ENCODE measurements around the gene CELSR3.

Gene CELSR3

DNA sequence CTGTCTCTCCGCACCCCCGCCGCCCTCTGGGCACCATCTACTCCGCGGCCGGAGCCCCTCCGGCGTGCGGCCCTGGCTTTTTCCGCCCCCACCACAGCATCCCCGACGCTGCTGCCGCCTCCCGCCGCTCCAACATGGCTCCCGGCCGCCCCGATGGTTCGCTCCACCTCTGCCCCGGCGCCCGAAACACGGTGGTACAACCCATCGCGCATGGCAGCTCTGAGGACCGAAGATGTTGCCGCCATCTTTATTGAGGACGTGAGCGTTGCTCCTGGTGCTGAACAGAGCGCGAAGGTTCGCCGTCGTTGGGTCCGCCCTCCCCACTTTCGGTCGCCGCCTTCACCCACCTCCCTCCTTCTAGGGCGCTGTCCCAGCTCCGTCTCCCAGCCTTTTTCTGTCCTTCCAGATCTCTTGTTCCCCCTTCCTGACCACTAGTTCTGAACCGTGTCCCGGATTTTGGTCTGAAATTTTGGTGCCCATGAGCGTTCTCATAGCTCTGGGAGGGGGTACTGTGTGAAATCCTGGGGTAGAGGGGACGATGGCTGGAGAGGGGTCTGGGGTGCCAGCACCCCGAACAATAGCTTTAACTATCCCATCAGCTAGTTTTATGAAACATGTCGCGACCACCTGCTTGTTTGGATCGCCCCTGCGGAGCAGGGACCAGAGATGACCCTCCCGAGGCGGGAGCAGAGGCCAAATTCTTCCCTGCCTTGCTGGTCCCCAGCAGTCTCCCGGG is at the start of gene CELSR3:
Gene CELSR3, minus strand, starts transcription at position 134 of the 736 bp plus-strand sequence. CDS start 252 bp downstream, outside the sequence.
- DNase-seq = peak; percentile 86

DNA sequence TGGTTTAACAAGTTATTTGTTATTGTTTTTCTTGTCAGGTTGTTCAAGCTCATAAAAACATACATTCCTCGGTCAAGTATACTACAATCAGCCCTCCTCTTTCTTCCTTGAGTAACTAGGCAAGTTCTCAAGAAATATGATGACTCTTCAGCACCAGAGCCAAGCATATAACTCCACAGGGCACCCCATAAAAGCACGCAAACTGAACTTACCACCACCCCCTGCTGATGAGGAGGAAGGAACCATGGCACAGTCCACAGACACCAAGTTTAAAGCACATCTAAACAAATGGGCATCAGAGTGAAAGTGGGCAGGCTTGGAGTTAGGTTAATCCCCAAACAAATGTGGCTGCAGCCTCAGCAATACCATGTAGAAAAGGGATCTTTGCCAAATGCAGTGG is 49.0 kb upstream of the CELSR3 start:
- no peak for DNase-seq

DNA sequence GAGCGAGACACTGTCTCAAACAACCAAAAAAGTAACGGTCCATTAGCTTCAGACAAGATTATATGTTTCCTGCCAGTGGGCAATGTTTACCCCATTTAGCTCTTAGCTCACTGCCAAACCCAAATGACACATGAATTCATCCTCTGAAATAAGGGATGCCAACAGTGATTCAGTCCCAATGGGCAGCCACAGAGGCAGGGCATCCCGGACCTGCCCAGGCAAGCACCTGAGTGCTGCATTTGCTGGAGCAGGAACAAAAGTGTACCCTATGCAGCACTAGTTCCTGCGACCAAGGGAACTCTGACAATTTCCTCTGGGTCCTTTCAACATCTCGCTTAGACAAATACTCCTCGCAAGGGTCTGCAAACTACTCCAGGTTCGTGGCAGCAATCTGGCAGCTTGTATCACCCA is 46.4 kb upstream of the CELSR3 start:
- no peak for DNase-seq

DNA sequence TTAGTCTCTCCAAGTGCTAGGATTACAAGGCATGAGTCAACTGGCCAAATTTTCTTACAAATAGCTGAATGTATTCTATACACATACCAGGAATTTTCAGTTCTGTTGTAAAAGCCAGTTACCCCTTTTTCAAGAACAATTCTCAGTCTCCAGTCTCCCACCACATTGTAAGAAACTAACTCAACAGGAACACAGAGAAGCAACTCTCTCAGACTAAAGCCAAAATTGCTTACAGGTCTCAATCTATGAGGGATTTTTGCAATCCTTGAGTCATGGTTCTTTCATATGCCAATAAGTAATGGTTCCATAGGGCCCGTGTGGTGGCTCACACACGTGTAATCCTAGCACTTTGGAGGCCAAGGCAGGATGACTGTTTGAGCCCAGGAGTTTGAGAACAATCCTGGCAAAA is 45.8 kb upstream of the CELSR3 start:
- peak; percentile 27 for DNase-seq

GRCh38 chr3:48707157-48707556 is 44.5 kb upstream of the CELSR3 start:
- no peak for DNase-seq

GRCh38 chr3:48702320-48702920 is 39.7 kb upstream of the CELSR3 start:
- no peak for DNase-seq

- no peak for DNase-seq
These were observed 38.2 kb upstream of the CELSR3 start for GRCh38 chr3:48700731-48701405.

GRCh38 chr3:48698891-48699290 is 36.2 kb upstream of the CELSR3 start:
- no peak for DNase-seq

- no peak for DNase-seq
These were observed 35.3 kb upstream of the CELSR3 start for GRCh38 chr3:48697952-48698351.

- no peak for DNase-seq
These were observed 33.9 kb upstream of the CELSR3 start for GRCh38 chr3:48696601-48697000.

GRCh38 chr3:48696156-48696555 is 33.5 kb upstream of the CELSR3 start:
- DNase-seq = no peak

DNA sequence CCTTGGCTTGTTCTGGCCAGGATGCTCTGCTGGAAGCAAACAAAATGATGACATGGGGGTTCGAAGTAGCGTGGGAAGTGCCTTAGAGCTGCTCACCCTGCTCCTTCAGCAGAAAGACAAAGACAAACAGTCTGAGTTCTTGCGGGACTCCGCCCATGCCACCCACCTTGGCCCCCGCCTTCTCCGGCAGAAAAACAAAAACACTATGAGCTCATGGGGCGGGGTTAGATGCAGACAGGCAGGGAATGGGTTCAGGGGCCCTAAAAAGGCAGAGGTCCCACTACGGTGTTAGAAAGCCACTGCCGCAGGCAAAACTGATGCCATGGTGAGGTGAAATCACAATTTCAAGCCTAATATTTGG is 32.7 kb upstream of the CELSR3 start:
- DNase-seq = peak; percentile 37

GRCh38 chr3:48694610-48695392 is 32.1 kb upstream of the CELSR3 start:
- peak; percentile 88 for DNase-seq

- no peak for DNase-seq
These were observed 31.1 kb upstream of the CELSR3 start for GRCh38 chr3:48693826-48694225.

- DNase-seq = no peak
These were observed 29.9 kb upstream of the CELSR3 start for GRCh38 chr3:48692551-48692950.

DNA sequence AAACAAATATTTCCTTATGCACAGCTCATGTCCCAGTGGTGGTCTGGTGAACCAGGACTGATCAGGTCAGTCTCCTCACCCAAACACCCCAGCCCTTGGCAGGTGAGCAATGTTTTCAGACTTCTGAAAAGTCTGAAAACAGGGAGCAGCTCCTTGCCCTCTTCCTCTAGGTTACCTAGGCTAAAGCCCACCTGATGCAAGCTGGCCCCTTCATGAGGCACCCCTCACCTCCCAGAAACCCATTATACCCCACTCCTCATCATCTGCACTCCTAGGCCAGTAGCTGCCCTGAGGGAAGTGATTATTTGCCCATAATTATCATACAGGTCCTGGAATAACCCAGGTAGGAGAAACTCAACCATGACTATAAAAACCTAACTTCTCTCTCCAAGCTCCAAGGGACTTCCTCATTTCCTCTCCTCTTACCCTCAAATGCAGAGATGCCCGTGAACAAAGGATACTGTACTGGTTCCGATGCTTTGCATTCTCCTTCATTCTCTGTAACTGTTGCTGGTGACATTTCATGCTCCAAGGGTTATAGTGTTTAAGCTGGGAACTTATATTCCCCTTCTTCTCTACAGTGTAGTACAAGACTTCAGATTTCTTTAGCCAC is 28.3 kb upstream of the CELSR3 start:
- no peak for DNase-seq

GRCh38 chr3:48689384-48689783 is 26.7 kb upstream of the CELSR3 start:
- DNase-seq = no peak

DNA sequence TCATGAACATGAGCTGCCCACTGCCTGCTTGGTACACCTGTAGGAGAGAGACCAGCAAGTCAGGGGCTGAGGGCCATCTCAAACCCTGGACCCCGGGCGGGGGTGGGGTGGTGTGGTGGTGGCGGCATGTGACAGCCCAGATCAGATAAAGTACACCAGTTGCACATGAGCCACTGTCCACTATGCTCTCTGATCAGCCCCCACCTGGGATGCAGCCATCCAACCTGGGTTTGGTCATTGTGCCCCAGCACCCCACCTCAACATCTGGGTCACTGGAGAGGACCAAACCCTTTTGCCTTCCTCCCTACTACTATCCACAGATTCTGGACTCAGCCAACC is 26.0 kb upstream of the CELSR3 start:
- DNase-seq = no peak

DNA sequence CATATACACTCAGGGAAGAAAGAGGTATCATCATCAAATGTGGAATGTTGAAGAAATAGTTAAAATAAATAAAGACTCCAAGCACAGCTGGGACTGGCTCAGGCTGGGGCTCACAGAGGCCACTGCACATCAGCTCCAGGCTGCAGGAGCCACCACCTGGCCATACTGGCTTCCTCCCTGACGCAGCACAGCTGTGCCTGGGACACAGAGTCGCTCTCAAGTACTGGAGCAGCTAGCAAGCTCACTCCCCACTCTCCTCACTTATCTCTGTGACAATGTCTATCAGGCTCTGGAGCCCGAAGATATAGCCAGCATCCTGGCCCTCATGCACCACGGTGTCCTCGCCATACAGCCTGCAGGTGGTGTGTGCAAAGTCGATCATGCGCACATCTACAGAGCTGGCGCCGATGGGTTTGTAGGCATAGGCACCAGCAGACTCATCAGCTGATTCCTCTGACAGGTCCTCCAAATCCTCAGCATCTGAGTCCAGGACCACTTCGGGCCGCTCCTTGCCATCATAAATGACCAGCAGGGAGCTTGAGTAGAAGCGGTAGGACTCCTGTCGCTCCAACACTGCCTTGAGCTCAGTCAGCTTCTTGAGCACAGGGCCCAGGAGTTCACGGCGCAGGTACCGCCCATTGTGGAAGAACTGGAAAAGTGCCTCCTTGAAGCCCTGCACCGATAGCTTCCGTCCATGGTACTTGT is 25.5 kb upstream of the CELSR3 start:
- DNase-seq = no peak

GRCh38 chr3:48687220-48687678 is 24.6 kb upstream of the CELSR3 start:
- no peak for DNase-seq

DNA sequence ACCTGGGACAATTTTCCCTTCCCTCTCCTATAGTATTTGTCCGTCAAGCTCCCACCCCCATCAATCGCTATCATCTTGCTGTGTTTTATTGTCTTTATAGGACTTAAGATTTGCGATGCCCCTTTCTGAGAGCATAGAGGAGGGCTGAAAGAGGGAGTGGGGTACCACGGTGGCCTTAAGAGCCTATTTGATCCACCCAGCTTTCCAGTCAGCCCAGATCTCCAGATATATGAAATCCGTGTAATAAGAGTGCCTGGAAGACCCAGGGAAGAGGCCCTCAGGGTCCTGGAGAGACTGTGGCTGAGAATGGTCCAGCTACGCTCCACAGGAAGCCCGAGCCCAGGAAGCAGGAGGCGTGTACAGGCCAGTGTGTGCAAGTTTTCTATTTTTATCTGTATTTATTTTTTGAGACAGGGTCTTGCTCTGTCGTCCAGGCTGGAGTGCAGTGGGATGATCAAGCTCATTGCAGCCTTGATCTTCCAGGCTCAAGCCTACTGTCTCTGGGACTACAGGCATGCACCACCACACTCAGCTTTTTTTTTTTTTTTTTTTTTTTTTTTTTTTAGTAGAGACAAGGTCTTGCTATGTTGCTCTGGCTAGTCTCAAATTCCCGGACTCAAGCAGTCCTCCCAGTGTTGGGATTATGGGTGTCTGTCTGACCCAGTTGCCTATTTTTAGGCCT is 24.0 kb upstream of the CELSR3 start:
- no peak for DNase-seq
